ENCODE data around the gene SEC14L5. TPM values are rescaled to one million over a fixed set of nuclear protein-coding genes. Genes with fewer than 3 reads are reported as not detected.
"Not testable (repeated sequence)": the region's sequence is repeated elsewhere in the genome, so short reads cannot be mapped to it uniquely, and the experiment has no call there.

SEC14L5 gene
- total RNA-seq, 2 donors from 2014 or later = 0.02 TPM; not detected in 1

- H3K9me3 Mint-ChIP-seq = no peaks in the 10 kb centered on the region
- H3K27ac Mint-ChIP-seq = no peak overlapping the region
- no peaks in the 10 kb centered on the region for H3K36me3 Mint-ChIP-seq (ENCODE audit: insufficient read depth in 2 of 2)
- peaks cover 24% of the 10 kb centered on the region for H3K4me1 Mint-ChIP-seq (ENCODE audit: low read depth)
- ATAC-seq (replicated peaks in 1 of 2) = no peak
- H3K27me3 Mint-ChIP-seq (ENCODE audit: low read depth) = no peaks in the 10 kb centered on the region
- DNase-seq = no peak
- H3K4me3 Mint-ChIP-seq = no peak overlapping the region
Observed at GRCh38 chr16:5035909-5036227, 77.7 kb downstream of the SEC14L5 start.

GRCh38 chr16:5036228-5037156, 78.4 kb downstream of the SEC14L5 start:
- Mint-ChIP-seq H3K4me1 (ENCODE audit: low read depth) (peaks cover 24% of the 10 kb centered on the region), H3K4me3 (no peak overlapping the region), H3K27me3 (ENCODE audit: low read depth) (no peaks in the 10 kb centered on the region), H3K27ac (no peak overlapping the region), H3K9me3 (no peaks in the 10 kb centered on the region), H3K36me3 (ENCODE audit: insufficient read depth in 2 of 2) (no peaks in the 10 kb centered on the region)
- ATAC-seq (replicated peaks in 1 of 2) = no peak
- no peak for DNase-seq

- no peaks in the 10 kb centered on the region for H3K36me3 Mint-ChIP-seq (ENCODE audit: insufficient read depth in 2 of 2)
- no peaks in the 10 kb centered on the region for H3K27me3 Mint-ChIP-seq (ENCODE audit: low read depth)
- H3K4me3 Mint-ChIP-seq = no peak overlapping the region
- H3K9me3 Mint-ChIP-seq = no peaks in the 10 kb centered on the region
- no peaks in the 10 kb centered on the region for H3K4me1 Mint-ChIP-seq (ENCODE audit: low read depth)
- DNase-seq (no peak), ATAC-seq (replicated peaks in 1 of 2) (no peak)
- no peak overlapping the region for H3K27ac Mint-ChIP-seq
Observed at GRCh38 chr16:5040451-5040850, 82.3 kb downstream of the SEC14L5 start.

DNA sequence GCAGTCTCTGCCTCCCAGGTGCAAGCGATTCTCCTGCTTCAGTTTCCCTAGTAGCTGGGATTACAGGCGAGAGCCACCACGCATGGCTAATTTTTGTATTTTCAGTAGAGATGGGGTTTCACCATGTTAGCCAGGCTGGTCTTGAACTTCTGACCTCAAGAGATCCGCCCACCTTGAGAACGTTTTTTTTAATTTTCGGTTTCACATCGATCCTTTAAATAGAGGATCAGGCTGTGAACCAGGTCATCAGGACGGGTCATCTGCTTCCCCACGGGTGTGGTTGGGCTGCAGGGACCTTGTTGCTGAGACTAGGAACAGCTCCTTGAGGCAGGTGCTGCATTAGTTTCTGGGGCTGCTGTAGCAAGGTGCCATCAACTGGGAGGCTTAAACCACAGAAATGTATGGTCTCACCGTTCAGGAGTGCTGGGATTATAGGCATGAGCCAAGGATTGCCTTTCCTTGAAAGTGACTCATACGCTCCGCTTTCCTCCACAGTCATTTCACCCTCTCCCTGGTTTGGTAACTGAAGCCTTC, 83.5 kb downstream of the SEC14L5 start:
- no peak overlapping the region for H3K4me3 Mint-ChIP-seq
- no peaks in the 10 kb centered on the region for H3K36me3 Mint-ChIP-seq (ENCODE audit: insufficient read depth in 2 of 2)
- H3K9me3 Mint-ChIP-seq = no peaks in the 10 kb centered on the region
- H3K27me3 Mint-ChIP-seq (ENCODE audit: low read depth) = no peaks in the 10 kb centered on the region
- no peaks in the 10 kb centered on the region for H3K4me1 Mint-ChIP-seq (ENCODE audit: low read depth)
- no peak overlapping the region for H3K27ac Mint-ChIP-seq
- no peak for DNase-seq
- no peak for ATAC-seq (replicated peaks in 1 of 2)

GRCh38 chr16:5042574-5043171, 84.5 kb downstream of the SEC14L5 start:
- Mint-ChIP-seq H3K27ac (no peak overlapping the region), H3K4me1 (ENCODE audit: low read depth) (no peaks in the 10 kb centered on the region), H3K4me3 (no peak overlapping the region), H3K27me3 (ENCODE audit: low read depth) (no peaks in the 10 kb centered on the region), H3K36me3 (ENCODE audit: insufficient read depth in 2 of 2) (no peaks in the 10 kb centered on the region), H3K9me3 (no peaks in the 10 kb centered on the region)
- DNase-seq (no peak), ATAC-seq (replicated peaks in 1 of 2) (no peak)

GRCh38 chr16:5044011-5044540, 85.9 kb downstream of the SEC14L5 start:
- no peaks in the 10 kb centered on the region for H3K4me1 Mint-ChIP-seq (ENCODE audit: low read depth)
- H3K4me3 Mint-ChIP-seq = no peak overlapping the region
- H3K9me3 Mint-ChIP-seq = no peaks in the 10 kb centered on the region
- peaks cover 0 to 1% of the 10 kb centered on the region in 2 donors for H3K36me3 Mint-ChIP-seq (ENCODE audit: insufficient read depth in 2 of 2)
- ATAC-seq (replicated peaks in 1 of 2) (no peak), DNase-seq (no peak)
- H3K27me3 Mint-ChIP-seq (ENCODE audit: low read depth) = no peaks in the 10 kb centered on the region
- no peak overlapping the region for H3K27ac Mint-ChIP-seq

GRCh38 chr16:5044581-5044980, 86.5 kb downstream of the SEC14L5 start:
- not testable (repeated sequence) for H3K4me3 Mint-ChIP-seq; H3K36me3 Mint-ChIP-seq (ENCODE audit: insufficient read depth in 2 of 2); H3K9me3 Mint-ChIP-seq; H3K27ac Mint-ChIP-seq; H3K27me3 Mint-ChIP-seq (ENCODE audit: low read depth); H3K4me1 Mint-ChIP-seq (ENCODE audit: low read depth); DNase-seq; ATAC-seq (replicated peaks in 1 of 2)

DNA sequence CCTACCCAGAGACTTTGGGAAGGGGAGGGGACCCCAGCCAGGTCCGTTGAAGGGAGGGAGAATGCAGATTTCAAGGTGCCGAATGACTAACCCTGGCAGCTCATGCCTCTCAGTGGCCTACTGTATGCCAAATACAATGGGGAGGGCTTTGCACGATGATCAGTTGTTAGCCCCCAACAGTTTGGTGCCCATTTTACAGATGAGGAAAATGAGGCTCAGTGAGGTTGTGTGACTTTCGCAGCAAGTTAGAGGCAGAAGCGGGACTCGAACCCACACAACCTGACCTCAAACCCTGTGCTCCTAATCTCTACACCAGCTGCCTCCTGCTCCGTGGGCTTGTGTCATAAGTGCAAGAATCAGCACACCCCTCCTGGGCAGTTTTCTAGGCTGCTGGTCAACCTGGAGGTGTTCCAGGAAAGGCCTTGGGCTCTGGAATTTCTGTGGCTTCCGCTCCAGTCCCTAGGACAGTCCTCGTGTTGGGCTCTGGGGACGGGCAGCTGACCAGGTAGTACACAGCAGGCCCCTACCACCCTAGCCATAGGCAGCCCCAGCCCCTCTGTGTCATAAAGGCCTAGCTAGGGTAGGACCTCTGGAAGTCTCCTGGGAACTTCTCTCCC, 87.5 kb downstream of the SEC14L5 start:
- Mint-ChIP-seq H3K4me3 (no peak overlapping the region), H3K36me3 (ENCODE audit: insufficient read depth in 2 of 2) (peaks cover 0 to 1% of the 10 kb centered on the region in 2 donors), H3K4me1 (ENCODE audit: low read depth) (no peaks in the 10 kb centered on the region), H3K27ac (no peak overlapping the region), H3K9me3 (no peaks in the 10 kb centered on the region), H3K27me3 (ENCODE audit: low read depth) (no peaks in the 10 kb centered on the region)
- DNase-seq (no peak), ATAC-seq (replicated peaks in 1 of 2) (no peak)

DNA sequence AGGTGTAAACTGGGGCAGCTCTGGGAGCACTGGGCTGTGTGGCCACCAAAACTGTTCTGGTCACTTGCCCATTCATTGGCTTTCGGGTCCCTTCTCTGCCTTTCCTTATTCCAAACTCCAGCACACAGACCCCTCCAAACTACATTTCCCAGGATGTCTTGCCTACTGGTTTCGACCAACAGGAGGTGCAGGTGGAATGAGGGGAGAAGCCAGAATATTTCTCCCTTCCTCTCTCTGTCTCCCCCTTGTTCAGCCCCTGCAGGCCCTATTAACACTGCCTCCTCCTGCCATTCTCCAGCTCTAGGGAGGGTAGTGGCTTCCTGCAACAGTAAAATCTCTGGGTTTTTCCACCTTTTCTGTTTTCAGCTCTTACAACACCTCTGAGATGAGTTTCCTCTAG, 88.8 kb downstream of the SEC14L5 start:
- peaks cover 0 to 1% of the 10 kb centered on the region in 2 donors for H3K9me3 Mint-ChIP-seq
- ATAC-seq (replicated peaks in 1 of 2) = no peak
- no peak overlapping the region for H3K4me3 Mint-ChIP-seq
- H3K4me1 Mint-ChIP-seq (ENCODE audit: low read depth) = no peaks in the 10 kb centered on the region
- no peak overlapping the region for H3K27ac Mint-ChIP-seq
- DNase-seq = no peak
- no peaks in the 10 kb centered on the region for H3K27me3 Mint-ChIP-seq (ENCODE audit: low read depth)
- H3K36me3 Mint-ChIP-seq (ENCODE audit: insufficient read depth in 2 of 2) = peaks cover 0 to 1% of the 10 kb centered on the region in 2 donors

DNA sequence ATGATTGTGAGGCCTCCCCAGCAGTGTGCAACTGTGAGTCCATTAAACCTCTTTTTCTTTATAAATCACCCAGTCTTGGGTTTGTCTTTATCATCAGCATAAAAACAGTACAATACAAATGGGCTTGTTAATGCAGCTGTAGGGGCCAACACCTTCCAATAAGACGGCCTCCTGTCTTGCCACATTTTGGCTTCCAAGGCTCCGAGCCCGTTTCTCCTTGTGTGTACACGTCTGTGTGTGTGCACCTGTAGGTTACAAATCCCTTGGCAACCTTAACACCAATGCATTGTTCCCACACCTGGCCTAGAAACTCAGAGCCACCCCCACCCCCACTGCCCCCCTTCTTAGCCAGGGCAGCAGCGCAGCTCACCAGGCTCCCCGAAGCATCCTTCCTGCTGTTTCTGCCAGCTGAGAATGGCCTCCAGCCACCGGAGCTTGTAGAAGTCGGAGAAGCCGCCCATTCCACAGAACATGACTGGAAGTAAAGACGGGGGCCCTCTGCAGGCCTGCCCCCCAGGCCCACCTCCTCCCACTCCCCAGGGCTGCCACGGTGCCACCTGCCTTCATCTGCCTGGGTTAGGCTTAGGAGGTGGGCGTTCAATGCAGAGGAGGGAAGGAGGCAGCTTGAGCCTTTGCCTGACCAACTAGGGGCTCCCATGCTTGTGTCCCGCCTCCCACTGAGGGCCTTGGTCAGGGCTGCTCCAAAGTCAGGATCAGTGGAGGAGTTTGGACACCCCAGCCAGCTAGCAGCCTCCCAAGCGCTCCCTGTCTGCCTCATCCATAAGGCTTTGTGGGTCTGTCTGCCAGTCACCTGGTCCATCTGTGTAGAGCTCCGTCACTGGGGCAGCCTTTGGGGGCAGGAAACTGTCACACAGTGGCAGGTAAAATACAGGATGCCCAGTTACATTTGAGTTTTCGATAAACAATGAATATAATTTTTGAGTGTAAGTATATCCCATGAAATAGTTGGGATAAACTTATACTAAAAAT, 97.0 kb downstream of the SEC14L5 start:
- H3K9me3 Mint-ChIP-seq = peaks cover 0 to 1% of the 10 kb centered on the region in 2 donors
- H3K27ac Mint-ChIP-seq = no peak overlapping the region
- H3K27me3 Mint-ChIP-seq (ENCODE audit: low read depth) = no peaks in the 10 kb centered on the region
- no peak overlapping the region for H3K4me3 Mint-ChIP-seq
- no peaks in the 10 kb centered on the region for H3K4me1 Mint-ChIP-seq (ENCODE audit: low read depth)
- DNase-seq = no peak
- H3K36me3 Mint-ChIP-seq (ENCODE audit: insufficient read depth in 2 of 2) = no peaks in the 10 kb centered on the region
- no peak for ATAC-seq (replicated peaks in 1 of 2)

DNA sequence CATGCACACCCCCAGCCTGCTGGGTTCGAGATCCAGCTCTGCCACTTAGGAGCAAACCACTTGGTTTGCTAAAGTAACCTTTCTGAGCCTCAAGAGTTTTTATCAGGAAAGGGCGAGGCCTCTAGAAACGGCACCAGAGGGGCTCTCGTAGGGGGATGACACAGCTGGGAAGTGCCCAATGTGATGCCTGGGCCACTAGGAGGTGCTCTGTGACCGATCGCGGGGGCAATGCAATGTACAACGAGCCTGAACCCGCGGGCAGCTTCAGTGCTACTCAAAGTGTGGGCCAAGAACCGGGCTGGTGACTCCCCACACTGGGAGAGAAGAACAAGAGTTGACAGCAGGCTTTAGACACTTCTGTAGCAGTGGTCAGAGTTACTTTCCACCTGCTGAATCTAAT, 98.2 kb downstream of the SEC14L5 start:
- ATAC-seq (replicated peaks in 1 of 2) = peak; percentile 88 to 92
- H3K27me3 Mint-ChIP-seq (ENCODE audit: low read depth) = no peaks in the 10 kb centered on the region
- no peaks in the 10 kb centered on the region for H3K4me1 Mint-ChIP-seq (ENCODE audit: low read depth)
- H3K27ac Mint-ChIP-seq = no peak overlapping the region
- H3K4me3 Mint-ChIP-seq = no peak overlapping the region
- no peaks in the 10 kb centered on the region for H3K36me3 Mint-ChIP-seq (ENCODE audit: insufficient read depth in 2 of 2)
- no peaks in the 10 kb centered on the region for H3K9me3 Mint-ChIP-seq
- peak; percentile 57 to 59 for DNase-seq

DNA sequence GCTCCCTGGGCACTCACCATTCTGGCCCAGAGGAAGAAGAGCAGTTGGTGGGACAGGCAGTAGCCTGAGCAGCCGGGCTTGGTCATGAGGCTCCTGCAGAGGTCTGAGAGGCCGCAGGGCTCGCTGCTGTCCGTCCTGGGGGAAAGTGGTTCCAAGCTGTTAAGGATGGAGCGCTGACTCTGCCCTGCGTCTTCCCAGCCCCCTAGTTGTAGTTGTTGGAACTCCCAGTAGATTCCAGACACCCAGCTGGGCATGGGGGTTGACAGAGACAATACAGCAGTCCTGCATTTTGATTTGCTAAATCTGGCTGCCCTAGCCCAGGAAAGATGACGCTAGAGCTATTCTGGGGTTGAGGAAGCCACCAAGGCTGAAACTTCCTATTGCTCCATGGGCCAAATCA, 100.3 kb downstream of the SEC14L5 start:
- H3K36me3 Mint-ChIP-seq (ENCODE audit: insufficient read depth in 2 of 2) = no peaks in the 10 kb centered on the region
- H3K27me3 Mint-ChIP-seq (ENCODE audit: low read depth) = no peaks in the 10 kb centered on the region
- no peak for ATAC-seq (replicated peaks in 1 of 2)
- H3K4me3 Mint-ChIP-seq = no peak overlapping the region
- DNase-seq = no peak
- H3K27ac Mint-ChIP-seq = no peak overlapping the region
- H3K4me1 Mint-ChIP-seq (ENCODE audit: low read depth) = no peaks in the 10 kb centered on the region
- H3K9me3 Mint-ChIP-seq = no peaks in the 10 kb centered on the region
